OCI-LY3 (cell line): Measurements from ENCODE around the gene ITGAE.
"Not testable (repeated sequence)": the region's sequence is repeated elsewhere in the genome, so short reads cannot be mapped to it uniquely, and the experiment has no call there.

Experiments used
- EZH2phosphoT487 ChIP-seq: fragments of 200-600 bp; shearing (Covaris generic); IDR thresholded peaks from 2 replicates; pipeline ENCODE4 v1.6.1; 2018; ENCODE audit warnings: antibody characterized with exemption, mixed run types, low read depth
- TF ChIP-seq, protein P1 (sequence below): fragments of 200-600, 300-600 bp; sonication (generic); IDR thresholded peaks from 2 replicates; pipeline ENCODE4 v1.5.1; 2014; ENCODE audit warnings: antibody characterized with exemption, low read length, low read depth

DNA sequence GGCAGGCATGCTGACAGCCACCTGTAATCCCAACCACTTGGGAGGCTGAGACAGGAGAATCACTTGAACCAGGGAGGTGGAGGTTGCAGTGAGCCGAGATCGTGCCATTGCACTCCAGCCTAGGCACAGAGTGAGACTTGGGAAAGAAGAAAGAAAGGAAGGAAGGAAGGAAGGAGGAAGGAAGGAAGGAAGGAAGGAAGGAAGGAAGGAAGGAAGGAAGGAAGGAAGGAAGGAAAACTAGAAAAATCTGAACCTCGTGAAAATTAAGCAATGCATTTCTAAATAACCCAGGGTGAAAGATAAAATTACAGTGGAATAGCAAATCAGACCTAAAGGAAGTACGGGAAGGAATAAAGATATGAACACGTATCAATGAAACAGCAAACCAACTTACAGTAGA lies 15.7 kb downstream of the ITGAE start:
- TF ChIP-seq, protein P1, sequence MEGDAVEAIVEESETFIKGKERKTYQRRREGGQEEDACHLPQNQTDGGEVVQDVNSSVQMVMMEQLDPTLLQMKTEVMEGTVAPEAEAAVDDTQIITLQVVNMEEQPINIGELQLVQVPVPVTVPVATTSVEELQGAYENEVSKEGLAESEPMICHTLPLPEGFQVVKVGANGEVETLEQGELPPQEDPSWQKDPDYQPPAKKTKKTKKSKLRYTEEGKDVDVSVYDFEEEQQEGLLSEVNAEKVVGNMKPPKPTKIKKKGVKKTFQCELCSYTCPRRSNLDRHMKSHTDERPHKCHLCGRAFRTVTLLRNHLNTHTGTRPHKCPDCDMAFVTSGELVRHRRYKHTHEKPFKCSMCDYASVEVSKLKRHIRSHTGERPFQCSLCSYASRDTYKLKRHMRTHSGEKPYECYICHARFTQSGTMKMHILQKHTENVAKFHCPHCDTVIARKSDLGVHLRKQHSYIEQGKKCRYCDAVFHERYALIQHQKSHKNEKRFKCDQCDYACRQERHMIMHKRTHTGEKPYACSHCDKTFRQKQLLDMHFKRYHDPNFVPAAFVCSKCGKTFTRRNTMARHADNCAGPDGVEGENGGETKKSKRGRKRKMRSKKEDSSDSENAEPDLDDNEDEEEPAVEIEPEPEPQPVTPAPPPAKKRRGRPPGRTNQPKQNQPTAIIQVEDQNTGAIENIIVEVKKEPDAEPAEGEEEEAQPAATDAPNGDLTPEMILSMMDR = not testable (repeated sequence)
- not testable (repeated sequence) for TF ChIP-seq EZH2phosphoT487
